GM23338 (cell line): ENCODE data around the gene SMURF2. TPM values are rescaled to one million over a fixed set of nuclear protein-coding genes. Genes with fewer than 3 reads are reported as not detected.

Experiments used
- ATAC-seq: fragments of 200-7000 bp; cut with Tn5 transposase; 3 replicates; pipeline ENCODE4 v1.9.1; 2020
- DNase-seq: peaks from one replicate; pipeline ENCODE4 v3.0.0-alpha.2; 2015; ENCODE audit warnings: low spot score
- H2AFZ ChIP-seq: fragments of 200-600 bp; sonication (generic); 2 replicates; pipeline ENCODE4 v1.8.0; 2016; ENCODE audit warnings: antibody characterized with exemption, mild to moderate bottlenecking, moderate library complexity
- H3F3A ChIP-seq: fragments of 200-600 bp; sonication (generic); replicated peaks from 2 replicates; pipeline ENCODE4 v1.8.0; 2017; ENCODE audit warnings: antibody characterized with exemption, mixed run types, low read depth
- H3K27ac ChIP-seq: fragments of 200-600 bp; sonication (generic); 2 replicates; pipeline ENCODE4 v1.6.1; 2016; ENCODE audit warnings: low read depth
- H3K27me3 ChIP-seq: fragments of 200-600 bp; sonication (generic); 2 replicates; pipeline ENCODE4 v1.8.0; 2016; ENCODE audit warnings: mild to moderate bottlenecking, mixed run types, moderate library complexity; ENCODE audit not compliant: insufficient read depth
- H3K36me3 ChIP-seq: fragments of 200-600 bp; sonication (generic); 2 replicates; pipeline ENCODE4 v1.8.0; 2016; ENCODE audit warnings: mild to moderate bottlenecking; ENCODE audit not compliant: insufficient read depth
- H3K4me1 ChIP-seq: fragments of 200-600 bp; sonication (generic); 2 replicates; pipeline ENCODE4 v1.8.0; 2016; ENCODE audit warnings: mild to moderate bottlenecking, moderate library complexity; ENCODE audit not compliant: insufficient read depth
- H3K4me2 ChIP-seq: fragments of 200-600 bp; sonication (generic); 2 replicates; pipeline ENCODE4 v1.7.1; 2017; ENCODE audit warnings: mixed run types
- H3K4me3 ChIP-seq: fragments of 200-600 bp; sonication (generic); 2 replicates; pipeline ENCODE4 v1.6.1; 2016; ENCODE audit warnings: mixed run types
- H3K79me2 ChIP-seq: fragments of 200-600 bp; sonication (generic); replicated peaks from 2 replicates; pipeline ENCODE4 v1.8.0; 2017; ENCODE audit warnings: mild to moderate bottlenecking; ENCODE audit not compliant: insufficient read depth
- H3K9me2 ChIP-seq: fragments of 200-600 bp; sonication (generic); 2 replicates; pipeline ENCODE4 v1.8.0; 2017; ENCODE audit not compliant: insufficient read depth
- H4K20me1 ChIP-seq: fragments of 200-600 bp; sonication (generic); replicated peaks from 2 replicates; pipeline ENCODE4 v1.8.0; 2017; ENCODE audit warnings: mild to moderate bottlenecking; ENCODE audit not compliant: insufficient read depth
- H3K27ac Mint-ChIP-seq: 2 replicates; pipeline ENCODE4 v1.8.0; 2020; ENCODE audit warnings: inconsistent platforms, mild to moderate bottlenecking, moderate library complexity, mixed read lengths
- H3K27me3 Mint-ChIP-seq: 3 replicates; pipeline ENCODE4 v1.8.0; 2022; ENCODE audit warnings: low read depth, mild to moderate bottlenecking, moderate library complexity, mixed read lengths, inconsistent platforms; ENCODE audit not compliant: insufficient read depth, poor library complexity
- H3K36me3 Mint-ChIP-seq: 3 replicates; pipeline ENCODE4 v1.8.0; 2021; ENCODE audit warnings: low read depth, mild to moderate bottlenecking, inconsistent platforms, moderate library complexity, mixed read lengths
- H3K4me1 Mint-ChIP-seq: 3 replicates; pipeline ENCODE4 v1.8.0; 2020; ENCODE audit warnings: mild to moderate bottlenecking, inconsistent platforms, mixed read lengths
- H3K4me3 Mint-ChIP-seq: 3 replicates; pipeline ENCODE4 v1.8.0; 2021; ENCODE audit warnings: moderate library complexity, mild to moderate bottlenecking, inconsistent platforms, mixed read lengths
- H3K9me3 Mint-ChIP-seq: 3 replicates; pipeline ENCODE4 v1.8.0; 2020; ENCODE audit warnings: moderate library complexity, mild to moderate bottlenecking, inconsistent platforms, mixed read lengths
- EZH2 ChIP-seq: fragments of 200-600 bp; sonication (generic); IDR thresholded peaks from one replicate; pipeline ENCODE4 v1.8.0; 2017; ENCODE audit warnings: antibody characterized with exemption, mild to moderate bottlenecking, low read depth; ENCODE audit not compliant: unreplicated experiment
- EZH2phosphoT487 ChIP-seq: fragments of 200-600 bp; sonication (generic); IDR thresholded peaks from one replicate; pipeline ENCODE4 v1.8.1; 2018; ENCODE audit warnings: antibody characterized with exemption; ENCODE audit not compliant: unreplicated experiment
- JUNB ChIP-seq: IDR thresholded peaks from one replicate; pipeline ENCODE4 v1.6.1; 2016; ENCODE audit warnings: antibody characterized with exemption; ENCODE audit not compliant: unreplicated experiment
- NANOG ChIP-seq: IDR thresholded peaks from 2 replicates; pipeline ENCODE4 v1.6.1; 2016; ENCODE audit warnings: antibody characterized with exemption, borderline replicate concordance
- STAT1 ChIP-seq: IDR thresholded peaks from one replicate; pipeline ENCODE4 v1.6.1; 2016; ENCODE audit warnings: antibody characterized with exemption; ENCODE audit not compliant: unreplicated experiment
- ZNF331 ChIP-seq: fragments of 250-450 bp; sonication (Bioruptor Pico); IDR thresholded peaks from 2 replicates; pipeline ENCODE4 v1.5.0; 2020; ENCODE audit warnings: low read depth, mild to moderate bottlenecking, moderate library complexity
- polyA plus RNA-seq: library from polyadenylated mRNA; unstranded; fragments of >200 nt; fragmentation: Nextera tagmentation; extraction: Ambion mirVana; gene quantifications from 2 replicates; pipeline ENCODE4 v1.2.1, GENCODE V29; 2016
- total RNA-seq: library from RNA; depleted of rRNA; stranded (reverse); fragments of >200 nt; shearing (Covaris generic); gene quantifications from 2 replicates; pipeline ENCODE4 v1.2.3, GENCODE V29; 2014
- TF ChIP-seq, protein P1 (sequence below): fragments of 250-450 bp; sonication (Bioruptor Pico); IDR thresholded peaks from 2 replicates; pipeline ENCODE4 v1.5.0; 2020; ENCODE audit warnings: mild to moderate bottlenecking, moderate library complexity
- TF ChIP-seq, protein P2 (sequence below): IDR thresholded peaks from one replicate; pipeline ENCODE4 v1.6.1; 2018; ENCODE audit warnings: antibody characterized with exemption; ENCODE audit not compliant: unreplicated experiment

The SMURF2 gene
- total and polyA plus RNA-seq, 2 experiments from 2014 or later, result 12.1 to 29.6 TPM

- H3K4me3 Mint-ChIP-seq, result no peak overlapping the region
- Histone ChIP-seq H3K27ac (no peak overlapping the region), H2AFZ (peak overlapping the region; percentile 92), H3F3A (no peaks in the 10 kb centered on the region), H3K4me2 (no peak overlapping the region), H3K36me3 (no peaks in the 10 kb centered on the region), H3K4me3 (no peak overlapping the region), H4K20me1 (no peaks in the 10 kb centered on the region), H3K9me2 (no peaks in the 10 kb centered on the region), H3K4me1 (peaks cover 16% of the 10 kb centered on the region; the same call in 1 of the 2 replicates), H3K79me2 (no peaks in the 10 kb centered on the region), H3K27me3 (no peaks in the 10 kb centered on the region)
- H3K4me1 Mint-ChIP-seq, result peaks cover 7% of the 10 kb centered on the region
- peaks cover 4% of the 10 kb centered on the region for H3K27me3 Mint-ChIP-seq
- H3K27ac Mint-ChIP-seq, result no peak overlapping the region
- TF ChIP-seq JUNB, result no peak
- no peak for TF ChIP-seq EZH2
- no peak for TF ChIP-seq EZH2phosphoT487
- no peak for TF ChIP-seq STAT1
- no peak for TF ChIP-seq ZNF331 (CRISPR knock-in tag)
- TF ChIP-seq, protein P1, sequence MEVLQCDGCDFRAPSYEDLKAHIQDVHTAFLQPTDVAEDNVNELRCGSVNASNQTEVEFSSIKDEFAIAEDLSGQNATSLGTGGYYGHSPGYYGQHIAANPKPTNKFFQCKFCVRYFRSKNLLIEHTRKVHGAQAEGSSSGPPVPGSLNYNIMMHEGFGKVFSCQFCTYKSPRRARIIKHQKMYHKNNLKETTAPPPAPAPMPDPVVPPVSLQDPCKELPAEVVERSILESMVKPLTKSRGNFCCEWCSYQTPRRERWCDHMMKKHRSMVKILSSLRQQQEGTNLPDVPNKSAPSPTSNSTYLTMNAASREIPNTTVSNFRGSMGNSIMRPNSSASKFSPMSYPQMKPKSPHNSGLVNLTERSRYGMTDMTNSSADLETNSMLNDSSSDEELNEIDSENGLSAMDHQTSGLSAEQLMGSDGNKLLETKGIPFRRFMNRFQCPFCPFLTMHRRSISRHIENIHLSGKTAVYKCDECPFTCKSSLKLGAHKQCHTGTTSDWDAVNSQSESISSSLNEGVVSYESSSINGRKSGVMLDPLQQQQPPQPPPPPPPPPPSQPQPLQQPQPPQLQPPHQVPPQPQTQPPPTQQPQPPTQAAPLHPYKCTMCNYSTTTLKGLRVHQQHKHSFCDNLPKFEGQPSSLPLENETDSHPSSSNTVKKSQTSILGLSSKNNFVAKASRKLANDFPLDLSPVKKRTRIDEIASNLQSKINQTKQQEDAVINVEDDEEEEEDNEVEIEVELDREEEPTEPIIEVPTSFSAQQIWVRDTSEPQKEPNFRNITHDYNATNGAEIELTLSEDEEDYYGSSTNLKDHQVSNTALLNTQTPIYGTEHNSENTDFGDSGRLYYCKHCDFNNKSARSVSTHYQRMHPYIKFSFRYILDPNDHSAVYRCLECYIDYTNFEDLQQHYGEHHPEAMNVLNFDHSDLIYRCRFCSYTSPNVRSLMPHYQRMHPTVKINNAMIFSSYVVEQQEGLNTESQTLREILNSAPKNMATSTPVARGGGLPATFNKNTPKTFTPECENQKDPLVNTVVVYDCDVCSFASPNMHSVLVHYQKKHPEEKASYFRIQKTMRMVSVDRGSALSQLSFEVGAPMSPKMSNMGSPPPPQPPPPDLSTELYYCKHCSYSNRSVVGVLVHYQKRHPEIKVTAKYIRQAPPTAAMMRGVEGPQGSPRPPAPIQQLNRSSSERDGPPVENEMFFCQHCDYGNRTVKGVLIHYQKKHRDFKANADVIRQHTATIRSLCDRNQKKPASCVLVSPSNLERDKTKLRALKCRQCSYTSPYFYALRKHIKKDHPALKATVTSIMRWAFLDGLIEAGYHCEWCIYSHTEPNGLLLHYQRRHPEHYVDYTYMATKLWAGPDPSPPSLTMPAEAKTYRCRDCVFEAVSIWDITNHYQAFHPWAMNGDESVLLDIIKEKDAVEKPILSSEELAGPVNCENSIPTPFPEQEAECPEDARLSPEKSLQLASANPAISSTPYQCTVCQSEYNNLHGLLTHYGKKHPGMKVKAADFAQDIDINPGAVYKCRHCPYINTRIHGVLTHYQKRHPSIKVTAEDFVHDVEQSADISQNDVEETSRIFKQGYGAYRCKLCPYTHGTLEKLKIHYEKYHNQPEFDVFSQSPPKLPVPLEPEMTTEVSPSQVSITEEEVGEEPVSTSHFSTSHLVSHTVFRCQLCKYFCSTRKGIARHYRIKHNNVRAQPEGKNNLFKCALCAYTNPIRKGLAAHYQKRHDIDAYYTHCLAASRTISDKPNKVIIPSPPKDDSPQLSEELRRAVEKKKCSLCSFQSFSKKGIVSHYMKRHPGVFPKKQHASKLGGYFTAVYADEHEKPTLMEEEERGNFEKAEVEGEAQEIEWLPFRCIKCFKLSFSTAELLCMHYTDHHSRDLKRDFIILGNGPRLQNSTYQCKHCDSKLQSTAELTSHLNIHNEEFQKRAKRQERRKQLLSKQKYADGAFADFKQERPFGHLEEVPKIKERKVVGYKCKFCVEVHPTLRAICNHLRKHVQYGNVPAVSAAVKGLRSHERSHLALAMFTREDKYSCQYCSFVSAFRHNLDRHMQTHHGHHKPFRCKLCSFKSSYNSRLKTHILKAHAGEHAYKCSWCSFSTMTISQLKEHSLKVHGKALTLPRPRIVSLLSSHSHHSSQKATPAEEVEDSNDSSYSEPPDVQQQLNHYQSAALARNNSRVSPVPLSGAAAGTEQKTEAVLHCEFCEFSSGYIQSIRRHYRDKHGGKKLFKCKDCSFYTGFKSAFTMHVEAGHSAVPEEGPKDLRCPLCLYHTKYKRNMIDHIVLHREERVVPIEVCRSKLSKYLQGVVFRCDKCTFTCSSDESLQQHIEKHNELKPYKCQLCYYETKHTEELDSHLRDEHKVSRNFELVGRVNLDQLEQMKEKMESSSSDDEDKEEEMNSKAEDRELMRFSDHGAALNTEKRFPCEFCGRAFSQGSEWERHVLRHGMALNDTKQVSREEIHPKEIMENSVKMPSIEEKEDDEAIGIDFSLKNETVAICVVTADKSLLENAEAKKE, result no peak
- TF ChIP-seq, protein P2, sequence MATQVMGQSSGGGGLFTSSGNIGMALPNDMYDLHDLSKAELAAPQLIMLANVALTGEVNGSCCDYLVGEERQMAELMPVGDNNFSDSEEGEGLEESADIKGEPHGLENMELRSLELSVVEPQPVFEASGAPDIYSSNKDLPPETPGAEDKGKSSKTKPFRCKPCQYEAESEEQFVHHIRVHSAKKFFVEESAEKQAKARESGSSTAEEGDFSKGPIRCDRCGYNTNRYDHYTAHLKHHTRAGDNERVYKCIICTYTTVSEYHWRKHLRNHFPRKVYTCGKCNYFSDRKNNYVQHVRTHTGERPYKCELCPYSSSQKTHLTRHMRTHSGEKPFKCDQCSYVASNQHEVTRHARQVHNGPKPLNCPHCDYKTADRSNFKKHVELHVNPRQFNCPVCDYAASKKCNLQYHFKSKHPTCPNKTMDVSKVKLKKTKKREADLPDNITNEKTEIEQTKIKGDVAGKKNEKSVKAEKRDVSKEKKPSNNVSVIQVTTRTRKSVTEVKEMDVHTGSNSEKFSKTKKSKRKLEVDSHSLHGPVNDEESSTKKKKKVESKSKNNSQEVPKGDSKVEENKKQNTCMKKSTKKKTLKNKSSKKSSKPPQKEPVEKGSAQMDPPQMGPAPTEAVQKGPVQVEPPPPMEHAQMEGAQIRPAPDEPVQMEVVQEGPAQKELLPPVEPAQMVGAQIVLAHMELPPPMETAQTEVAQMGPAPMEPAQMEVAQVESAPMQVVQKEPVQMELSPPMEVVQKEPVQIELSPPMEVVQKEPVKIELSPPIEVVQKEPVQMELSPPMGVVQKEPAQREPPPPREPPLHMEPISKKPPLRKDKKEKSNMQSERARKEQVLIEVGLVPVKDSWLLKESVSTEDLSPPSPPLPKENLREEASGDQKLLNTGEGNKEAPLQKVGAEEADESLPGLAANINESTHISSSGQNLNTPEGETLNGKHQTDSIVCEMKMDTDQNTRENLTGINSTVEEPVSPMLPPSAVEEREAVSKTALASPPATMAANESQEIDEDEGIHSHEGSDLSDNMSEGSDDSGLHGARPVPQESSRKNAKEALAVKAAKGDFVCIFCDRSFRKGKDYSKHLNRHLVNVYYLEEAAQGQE, result no peak
- no peak for TF ChIP-seq NANOG
- DNase-seq, result no peak
- no peak for ATAC-seq
- no peaks in the 10 kb centered on the region for H3K36me3 Mint-ChIP-seq
- no peaks in the 10 kb centered on the region for H3K9me3 Mint-ChIP-seq
Observed at GRCh38 chr17:64706224-64707049, 44.3 kb upstream of the SMURF2 start.
